GM19238 (cell line): ENCODE measurements around the gene SF3B1.
"Not testable (repeated sequence)": the region's sequence is repeated elsewhere in the genome, so short reads cannot be mapped to it uniquely, and the experiment has no call there.

Experiments
- DNase-seq: peaks from one replicate; pipeline ENCODE4 v3.0.0; 2011; ENCODE audit warnings: low spot score; ENCODE audit not compliant: insufficient read length

Gene SF3B1

DNA sequence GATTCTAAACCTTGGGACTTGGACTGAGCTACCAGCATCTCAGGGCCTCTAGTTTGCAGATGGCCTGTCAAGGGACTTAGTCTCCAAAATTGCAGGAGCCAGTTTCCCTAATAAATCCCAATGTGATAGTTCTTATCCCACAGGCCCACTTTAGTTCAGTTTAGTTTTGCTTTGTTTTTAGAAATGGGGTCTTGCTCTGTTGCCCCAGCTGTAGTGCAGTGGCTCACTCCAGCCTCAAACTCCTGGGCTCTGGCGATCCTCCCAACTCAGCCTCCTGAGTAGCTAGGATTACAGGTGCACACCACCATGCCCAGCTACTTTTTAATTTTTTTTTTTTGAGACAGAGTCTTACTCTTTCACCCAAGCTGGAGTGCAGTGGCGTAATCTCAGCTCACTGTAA lies 2.6 kb upstream of the SF3B1 start:
- DNase-seq: no peak

DNA sequence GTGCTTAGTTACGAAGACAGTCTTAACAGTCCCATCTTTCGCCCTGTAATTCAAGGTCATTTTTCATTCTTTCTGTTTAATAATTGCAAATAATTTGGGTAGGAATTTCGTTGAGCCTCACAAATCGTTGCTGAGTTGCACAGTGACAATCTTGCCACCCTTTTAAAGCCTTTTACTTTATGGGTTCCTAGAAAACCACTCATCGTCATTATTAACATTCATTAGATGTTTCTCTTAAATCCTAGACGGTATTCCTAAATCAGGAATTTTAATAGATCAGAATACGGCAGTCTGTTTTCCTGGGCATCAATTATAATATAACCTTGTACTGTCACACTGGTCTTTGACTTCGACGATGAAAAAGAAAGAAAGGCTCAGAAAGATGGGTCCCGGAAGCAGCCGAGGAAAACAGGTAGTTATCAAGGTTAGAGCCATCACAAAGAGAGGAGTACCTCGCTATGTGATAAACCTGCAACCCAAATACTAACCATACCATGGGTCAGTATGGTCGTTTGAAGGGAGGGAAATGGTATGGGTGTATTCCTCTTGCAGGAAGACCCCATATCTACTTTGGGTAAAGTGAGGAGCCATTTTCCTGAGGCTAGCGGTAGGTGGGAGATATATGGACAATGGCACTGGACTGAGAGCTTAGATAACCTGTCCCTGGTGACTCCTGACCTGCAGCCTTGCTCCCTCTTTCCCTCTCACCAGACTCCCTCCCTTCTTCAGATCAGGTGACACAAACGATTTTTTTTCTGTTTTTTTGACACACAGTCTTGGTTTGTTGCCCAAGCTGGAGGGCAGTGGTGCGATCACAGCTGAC lies 981 bp upstream of the SF3B1 start:
- no peak for DNase-seq

- no peak for DNase-seq
Observed at GRCh38 chr2:197433780-197434438, 919 bp downstream of the SF3B1 start.

GRCh38 chr2:197432527-197432926 lies 2.3 kb downstream of the SF3B1 start:
- DNase-seq: not testable (repeated sequence)

- no peak for DNase-seq
Observed at GRCh38 chr2:197431858-197432257, 3.0 kb downstream of the SF3B1 start.

DNA sequence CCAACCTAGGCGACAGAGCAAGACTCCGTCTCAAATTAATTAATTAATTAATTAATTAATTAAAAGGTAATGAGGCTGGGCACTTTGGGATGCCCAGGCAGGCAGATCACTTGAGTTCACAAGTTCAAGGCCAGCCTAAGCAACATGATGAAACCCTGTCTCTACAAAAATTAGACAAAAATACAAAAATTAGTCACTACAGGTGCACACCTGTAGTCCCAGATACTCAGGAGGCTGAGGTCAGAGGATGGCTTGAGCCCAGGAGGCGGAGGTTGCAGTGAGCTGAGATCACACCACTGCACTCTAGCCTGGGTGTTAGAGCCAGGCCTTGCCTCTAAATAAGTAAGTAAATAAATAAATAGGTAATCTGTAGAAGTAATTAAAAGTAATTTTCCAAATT lies 6.8 kb downstream of the SF3B1 start:
- DNase-seq: no peak

DNA sequence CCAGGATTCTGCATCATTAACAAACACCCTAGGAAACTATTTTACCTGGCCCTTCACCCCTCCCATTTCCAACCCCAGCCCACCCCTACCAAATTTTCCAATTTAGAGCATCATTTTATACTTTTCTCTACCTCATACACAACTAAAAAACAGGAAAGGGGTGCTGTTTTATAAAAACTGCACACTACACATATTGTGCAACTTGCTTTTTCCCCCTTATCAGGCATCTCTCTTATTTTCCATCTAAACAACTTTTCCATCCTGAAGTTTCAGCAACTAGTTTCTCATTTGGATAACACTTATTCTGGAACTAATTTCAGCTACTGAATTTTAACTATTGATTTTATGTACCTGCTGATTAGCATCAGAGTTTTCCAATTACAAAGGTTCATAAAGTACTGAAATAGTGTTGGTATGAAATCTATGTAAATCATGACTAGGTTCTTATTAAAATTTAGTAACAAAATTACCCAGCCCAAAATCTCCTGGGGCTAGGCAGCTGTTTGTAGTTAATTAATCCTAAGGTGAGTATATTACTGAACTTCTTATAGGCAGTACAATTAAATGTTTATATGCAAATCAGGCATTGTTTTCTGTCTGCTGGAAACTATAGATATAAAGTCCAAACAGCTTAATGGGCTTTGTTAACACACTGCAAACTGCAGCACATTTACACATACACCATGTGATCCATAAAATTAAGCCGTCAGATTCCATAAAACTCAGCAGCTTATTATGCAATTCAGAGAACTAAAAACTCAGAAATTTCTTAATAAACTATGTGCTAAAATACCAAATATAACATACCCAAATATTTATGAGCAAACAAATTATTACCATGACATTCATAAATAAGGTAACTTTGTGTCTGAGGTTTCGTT lies 7.9 kb downstream of the SF3B1 start:
- DNase-seq: no peak

- DNase-seq: no peak
Observed at GRCh38 chr2:197425550-197425949, 9.3 kb downstream of the SF3B1 start.

GRCh38 chr2:197423307-197423706 lies 11.5 kb downstream of the SF3B1 start:
- DNase-seq: no peak

GRCh38 chr2:197419438-197419837 lies 15.4 kb downstream of the SF3B1 start:
- DNase-seq: no peak

- DNase-seq: no peak
Observed at GRCh38 chr2:197416268-197416667, 18.6 kb downstream of the SF3B1 start.

DNA sequence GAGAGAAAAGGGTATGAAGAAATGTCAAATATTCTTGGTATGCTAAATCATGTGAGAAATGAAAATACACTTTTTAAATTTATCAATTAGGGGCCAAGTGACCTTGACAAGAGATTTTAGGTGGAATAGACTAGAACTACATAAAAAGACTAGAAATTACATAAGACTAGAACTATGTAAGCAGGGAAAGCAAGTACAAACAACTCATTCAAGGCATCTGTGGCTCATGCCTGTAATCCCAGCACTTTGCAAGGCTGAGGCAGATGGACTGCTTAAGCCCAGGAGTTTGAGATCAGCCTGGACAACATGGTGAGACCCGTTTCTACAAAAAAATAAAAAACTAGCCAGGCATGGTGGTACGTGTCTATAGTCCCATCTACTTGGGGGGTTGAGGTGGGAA lies 20.3 kb downstream of the SF3B1 start:
- DNase-seq: no peak

- no peak for DNase-seq
Observed at GRCh38 chr2:197414039-197414438, 20.8 kb downstream of the SF3B1 start.

GRCh38 chr2:197405582-197405981 lies 29.2 kb downstream of the SF3B1 start:
- no peak for DNase-seq

GRCh38 chr2:197399887-197400540 lies 34.8 kb downstream of the SF3B1 start:
- no peak for DNase-seq

DNA sequence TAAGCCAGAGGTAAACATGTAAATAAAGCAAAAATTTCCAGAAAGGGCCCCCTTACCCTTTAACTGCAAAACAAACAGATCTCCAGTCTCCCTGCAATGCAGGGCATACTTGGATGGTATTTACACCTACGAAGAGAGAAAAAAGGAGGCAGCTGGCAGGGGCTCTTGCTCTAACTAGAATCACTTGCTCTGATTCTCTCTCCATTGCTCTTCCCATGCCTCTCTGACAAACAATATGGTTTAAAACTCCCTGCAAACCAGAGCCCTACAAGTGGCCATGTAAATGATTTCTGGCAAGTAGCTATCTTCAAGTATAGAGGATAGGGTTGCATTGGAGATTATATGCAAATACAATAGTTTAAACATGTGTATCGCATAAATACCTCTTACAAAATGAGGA lies 35.9 kb downstream of the SF3B1 start:
- no peak for DNase-seq

GRCh38 chr2:197391220-197391717 lies 43.6 kb downstream of the SF3B1 start:
- no peak for DNase-seq

DNA sequence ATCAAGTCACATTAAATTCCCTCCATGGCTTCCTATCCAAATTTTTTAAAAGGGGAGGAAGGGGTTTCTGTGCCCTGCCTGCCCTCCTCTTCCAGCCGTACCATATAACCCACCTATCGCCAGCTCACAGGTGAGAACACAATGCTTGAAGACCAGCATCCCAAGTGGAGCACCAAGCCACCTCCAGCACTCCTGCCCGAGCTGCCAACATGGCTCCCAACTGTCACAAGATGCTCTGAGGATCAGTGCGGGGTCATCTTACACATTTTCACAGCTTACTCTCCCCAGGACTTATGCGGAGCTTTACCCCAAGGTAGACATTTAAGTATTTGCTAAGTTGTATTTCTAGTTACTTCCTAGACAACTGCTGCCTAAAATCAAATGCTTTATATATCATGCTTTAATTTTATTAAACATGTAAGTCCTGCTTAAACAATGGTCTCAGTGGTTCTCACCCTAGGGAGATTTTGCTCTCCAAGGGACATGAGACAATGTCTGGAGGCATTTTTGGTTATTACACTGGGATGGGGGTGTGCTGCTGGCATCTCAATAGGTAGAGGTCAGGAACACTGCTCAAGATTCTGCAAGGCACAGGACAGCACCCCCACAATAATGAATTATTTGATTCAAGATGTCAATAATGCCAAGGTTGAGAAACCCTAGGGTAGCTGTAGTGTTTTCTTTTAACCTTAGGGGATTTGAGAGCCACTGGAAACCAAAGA lies 45.8 kb downstream of the SF3B1 start:
- no peak for DNase-seq

GRCh38 chr2:197387179-197387578 lies 47.6 kb downstream of the SF3B1 start:
- DNase-seq: no peak

GRCh38 chr2:197386242-197386641 lies 48.6 kb downstream of the SF3B1 start:
- DNase-seq: no peak

DNA sequence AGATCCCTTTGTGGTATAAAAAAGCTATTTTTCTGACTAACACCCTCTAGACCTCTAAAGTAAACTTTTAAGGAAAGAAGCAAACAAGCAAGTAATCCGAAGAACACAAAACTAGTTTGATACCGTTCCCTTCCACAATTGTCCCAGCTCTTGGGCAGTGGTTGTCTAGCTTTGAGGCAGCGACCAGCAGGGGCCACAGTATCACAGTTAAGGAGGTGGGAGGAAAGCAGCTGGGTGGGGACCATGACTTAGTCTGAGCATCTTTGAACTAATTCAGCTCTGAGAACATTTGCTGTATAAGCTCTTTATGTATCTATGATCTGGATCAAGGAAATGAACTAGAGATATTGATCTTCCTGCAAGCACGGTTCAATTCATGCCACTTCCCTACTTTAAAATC lies 51.0 kb downstream of the SF3B1 start:
- no peak for DNase-seq
